Mucosa of stomach (tissue), 1 donor: ENCODE measurements around the gene TIAM2.
"Not testable (repeated sequence)": the region's sequence is repeated elsewhere in the genome, so short reads cannot be mapped to it uniquely, and the experiment has no call there.

Experiments
- H3K27me3 ChIP-seq: one replicate; pipeline ENCODE4 v1.7.0; 2013; ENCODE audit warnings: mild to moderate bottlenecking, low read length; ENCODE audit not compliant: control insufficient read depth, insufficient read depth
- H3K36me3 ChIP-seq: one replicate; pipeline ENCODE4 v1.7.0; 2013; ENCODE audit warnings: low read length; ENCODE audit not compliant: control insufficient read depth, insufficient read depth
- H3K4me1 ChIP-seq: one replicate; pipeline ENCODE4 v1.7.0; 2013; ENCODE audit warnings: mild to moderate bottlenecking, low read length; ENCODE audit not compliant: control insufficient read depth, insufficient read depth
- H3K4me3 ChIP-seq: one replicate; pipeline ENCODE4 v1.7.0; 2013; ENCODE audit warnings: low read length
- H3K9ac ChIP-seq: one replicate; pipeline ENCODE4 v1.7.0; 2013; ENCODE audit warnings: mild to moderate bottlenecking, low read length, moderate library complexity
- H3K9me3 ChIP-seq: one replicate; pipeline ENCODE4 v1.7.0; 2013; ENCODE audit warnings: mild to moderate bottlenecking, low read length, moderate library complexity; ENCODE audit not compliant: control insufficient read depth
- donor health status: Pancreatic carcinoma.

TIAM2 gene

DNA sequence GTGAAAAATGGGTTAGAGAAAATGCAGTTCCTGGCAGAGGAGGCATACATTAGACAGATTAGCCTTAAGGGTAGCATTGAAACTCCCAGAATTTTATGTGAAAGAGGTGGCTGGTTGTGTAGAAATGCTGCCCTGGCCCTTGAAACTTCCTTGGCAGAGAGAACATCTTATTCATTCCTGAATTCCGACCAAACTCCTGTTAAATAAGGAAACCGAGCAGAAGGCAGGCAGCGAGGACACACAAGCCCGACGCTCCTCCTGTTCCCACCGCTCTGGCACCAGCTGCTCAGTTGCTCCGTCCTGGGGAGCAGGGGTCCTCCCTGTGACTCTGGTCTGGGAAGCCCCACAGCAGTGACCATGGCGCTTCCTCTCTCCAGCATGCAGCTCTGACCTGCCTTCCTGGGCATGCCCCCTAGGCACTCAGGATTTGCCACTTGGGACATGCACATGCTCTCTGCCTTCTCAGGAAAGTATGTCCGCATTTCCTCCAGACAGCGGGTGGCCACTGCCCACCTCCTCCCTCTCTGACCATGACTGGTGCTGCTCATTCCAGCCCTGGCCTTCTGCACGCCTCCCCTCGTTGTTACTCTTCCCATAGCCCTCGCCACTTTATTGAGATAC is 233.5 kb downstream of the TIAM2 start:
- H3K27me3 ChIP-seq, result no peaks in the 10 kb centered on the region
- no peaks in the 10 kb centered on the region for H3K4me1 ChIP-seq
- no peak overlapping the region for H3K9ac ChIP-seq
- no peaks in the 10 kb centered on the region for H3K36me3 ChIP-seq
- H3K4me3 ChIP-seq, result no peak overlapping the region
- H3K9me3 ChIP-seq, result no peaks in the 10 kb centered on the region

DNA sequence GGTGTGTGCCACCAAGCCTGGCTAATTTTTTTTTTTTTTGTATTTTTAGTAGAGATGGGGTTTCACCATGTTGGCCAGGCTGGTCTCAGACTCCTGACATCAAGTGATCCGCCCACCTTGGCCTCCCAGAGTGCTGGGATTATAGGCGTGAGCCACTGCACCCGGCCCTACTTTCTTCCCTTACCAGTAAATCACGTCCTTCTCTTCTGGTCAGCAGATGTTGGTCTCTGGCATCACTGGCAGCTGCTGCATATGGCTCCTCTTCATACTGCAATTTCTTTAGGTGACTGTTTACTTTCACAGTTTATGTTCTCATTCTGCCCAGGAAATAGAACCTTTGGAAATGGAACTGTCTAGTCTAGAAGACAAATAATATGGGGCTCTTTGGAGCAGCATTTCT is 235.9 kb downstream of the TIAM2 start:
- not testable (repeated sequence) for H3K27me3 ChIP-seq, H3K4me3 ChIP-seq, H3K36me3 ChIP-seq, H3K9me3 ChIP-seq, H3K9ac ChIP-seq, H3K4me1 ChIP-seq

DNA sequence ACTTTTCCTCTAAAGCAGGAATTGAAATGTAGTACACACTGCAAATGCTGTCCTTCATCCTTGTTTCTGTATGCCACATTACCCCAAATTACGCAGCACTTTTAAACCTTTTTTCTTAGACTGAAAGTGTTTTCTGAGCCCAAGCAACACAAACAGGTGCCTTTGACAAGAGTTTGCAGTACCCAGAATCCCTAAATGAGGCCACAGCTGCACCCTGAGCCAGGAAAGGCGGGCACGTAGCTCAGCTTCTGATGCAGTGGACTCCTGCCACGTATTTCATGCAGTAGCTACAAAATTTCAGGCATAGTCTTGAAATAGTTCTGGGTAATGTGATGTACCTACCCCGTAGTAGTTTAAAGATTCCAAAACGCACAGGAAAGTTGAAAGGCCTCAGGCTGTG is 237.7 kb downstream of the TIAM2 start:
- Histone ChIP-seq H3K4me1 (no peaks in the 10 kb centered on the region), H3K9ac (no peak overlapping the region), H3K27me3 (no peaks in the 10 kb centered on the region), H3K36me3 (no peaks in the 10 kb centered on the region), H3K9me3 (peaks cover 2% of the 10 kb centered on the region), H3K4me3 (no peak overlapping the region)

DNA sequence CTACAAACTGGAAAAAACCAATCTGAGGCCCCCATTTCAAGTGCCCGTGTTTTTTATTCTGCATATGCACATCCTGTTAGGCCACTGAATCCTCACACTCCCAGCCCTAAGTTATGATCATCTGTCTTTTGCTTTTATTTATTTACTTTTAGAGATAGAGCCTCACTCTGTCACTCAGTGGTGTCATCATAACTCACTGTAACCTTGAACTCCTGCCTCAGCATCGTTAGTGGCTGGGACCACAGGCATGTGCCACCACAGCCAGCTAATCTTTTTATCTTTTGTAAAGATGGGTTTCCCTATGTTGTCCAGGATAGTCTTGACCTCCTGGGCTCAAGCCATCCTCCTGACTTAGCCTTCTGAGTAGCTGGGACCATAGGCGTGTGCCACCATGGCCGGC is 239.1 kb downstream of the TIAM2 start:
- H3K36me3 ChIP-seq, result no peaks in the 10 kb centered on the region
- no peak overlapping the region for H3K9ac ChIP-seq
- no peaks in the 10 kb centered on the region for H3K27me3 ChIP-seq
- peaks cover 4% of the 10 kb centered on the region for H3K9me3 ChIP-seq
- no peak overlapping the region for H3K4me3 ChIP-seq
- H3K4me1 ChIP-seq, result no peaks in the 10 kb centered on the region

DNA sequence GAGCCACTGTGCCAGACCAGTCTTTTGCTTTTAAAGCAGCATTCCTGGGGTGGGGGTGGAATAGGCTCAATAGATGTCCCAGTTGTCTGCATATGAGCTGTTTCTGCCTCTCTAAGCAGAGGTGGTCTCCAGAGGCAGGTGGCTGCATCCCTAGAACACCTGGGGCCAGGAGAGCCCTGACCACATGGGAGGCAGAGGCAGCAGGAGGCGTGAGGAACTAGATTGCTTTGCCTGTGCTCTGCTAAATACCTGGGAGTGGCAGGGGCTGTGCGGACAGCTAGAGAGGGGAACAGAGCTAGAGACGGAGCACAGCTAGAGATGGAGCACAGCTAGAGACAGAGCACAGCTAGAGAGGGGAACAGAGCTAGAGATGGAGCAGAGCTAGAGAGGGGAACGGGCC is 239.6 kb downstream of the TIAM2 start:
- Histone ChIP-seq H3K36me3 (no peaks in the 10 kb centered on the region), H3K27me3 (no peaks in the 10 kb centered on the region), H3K4me3 (no peak overlapping the region), H3K9me3 (peaks cover 4% of the 10 kb centered on the region), H3K9ac (no peak overlapping the region), H3K4me1 (no peaks in the 10 kb centered on the region)

DNA sequence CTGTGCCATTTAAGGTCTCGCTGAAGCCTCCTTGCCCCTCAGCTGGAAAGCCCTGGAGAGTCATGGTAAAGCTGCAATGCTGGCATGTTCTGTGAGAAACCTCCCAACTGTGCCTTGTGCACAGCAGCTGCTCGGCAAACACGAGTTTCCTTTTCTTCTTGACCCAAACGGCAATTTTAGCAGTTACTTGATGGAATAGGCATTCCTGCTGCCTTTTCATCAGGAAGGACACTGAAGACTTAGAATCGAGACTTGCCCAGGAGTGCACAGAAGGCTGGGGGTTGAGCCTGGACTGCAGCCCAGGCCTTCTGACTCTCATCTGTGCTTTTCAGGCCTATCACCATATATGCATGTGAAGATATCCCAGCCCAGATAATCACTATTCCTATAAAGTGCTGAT is 240.0 kb downstream of the TIAM2 start:
- Histone ChIP-seq H3K4me1 (no peaks in the 10 kb centered on the region), H3K9ac (no peak overlapping the region), H3K27me3 (no peaks in the 10 kb centered on the region), H3K9me3 (peaks cover 4% of the 10 kb centered on the region), H3K36me3 (no peaks in the 10 kb centered on the region), H3K4me3 (no peak overlapping the region)

DNA sequence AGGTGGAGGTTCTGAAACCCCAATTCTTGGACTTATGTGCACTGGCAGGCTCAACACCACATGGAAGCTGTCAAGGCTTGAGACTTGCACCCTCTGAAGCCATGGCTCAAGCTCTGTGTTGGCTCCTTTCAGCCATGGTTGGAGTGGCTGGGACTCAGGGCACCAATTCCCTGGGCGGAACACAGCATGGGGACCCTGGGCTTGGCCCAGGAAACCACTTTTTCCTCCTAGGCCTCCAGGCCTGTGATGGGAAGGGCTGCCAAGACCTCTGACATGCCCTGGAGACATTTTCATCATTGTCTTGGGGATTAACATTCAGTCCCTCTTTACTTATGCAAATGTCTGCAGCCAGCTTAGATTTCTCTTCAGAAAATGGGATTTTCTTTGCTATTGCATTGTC is 242.5 kb downstream of the TIAM2 start:
- Histone ChIP-seq H3K4me1 (no peaks in the 10 kb centered on the region), H3K4me3 (no peak overlapping the region), H3K9ac (no peak overlapping the region), H3K36me3 (no peaks in the 10 kb centered on the region), H3K27me3 (no peaks in the 10 kb centered on the region), H3K9me3 (peaks cover 4% of the 10 kb centered on the region)

DNA sequence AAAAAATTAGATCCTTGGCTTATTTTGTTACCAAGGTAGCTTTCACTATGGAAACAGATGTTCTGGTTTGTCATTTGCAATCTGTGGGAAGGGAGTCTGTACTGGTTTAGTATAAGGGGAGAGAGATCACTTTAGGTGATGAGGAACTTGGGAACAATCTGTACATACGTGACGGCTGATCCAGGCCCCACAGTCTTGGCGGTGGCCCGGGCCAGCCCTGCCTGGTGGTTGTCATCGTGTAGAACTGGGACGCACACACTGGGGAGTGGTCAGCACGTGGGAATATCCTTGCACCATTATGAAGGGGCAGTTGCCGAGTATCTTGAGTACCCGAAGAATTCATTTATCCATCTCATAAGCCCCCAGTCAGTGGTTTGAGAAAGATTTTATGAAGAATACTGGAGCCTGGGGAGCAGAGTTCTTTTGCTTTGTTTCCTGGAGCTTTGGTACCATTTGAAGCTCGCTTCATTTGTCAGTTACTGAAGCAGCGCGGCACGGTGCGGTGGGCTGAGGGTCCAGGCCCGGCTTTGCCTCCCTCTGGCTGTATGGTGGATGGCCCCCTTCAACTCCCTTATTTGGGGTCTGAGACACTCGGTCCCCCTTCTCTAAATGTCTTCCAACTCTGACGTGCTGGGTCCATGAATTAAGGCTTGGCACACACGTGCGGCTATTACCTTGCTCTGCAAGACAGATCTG is 245.9 kb downstream of the TIAM2 start:
- H3K36me3 ChIP-seq, result no peaks in the 10 kb centered on the region
- H3K4me3 ChIP-seq, result no peak overlapping the region
- peaks cover 4% of the 10 kb centered on the region for H3K9me3 ChIP-seq
- no peaks in the 10 kb centered on the region for H3K27me3 ChIP-seq
- no peak overlapping the region for H3K9ac ChIP-seq
- H3K4me1 ChIP-seq, result no peaks in the 10 kb centered on the region

DNA sequence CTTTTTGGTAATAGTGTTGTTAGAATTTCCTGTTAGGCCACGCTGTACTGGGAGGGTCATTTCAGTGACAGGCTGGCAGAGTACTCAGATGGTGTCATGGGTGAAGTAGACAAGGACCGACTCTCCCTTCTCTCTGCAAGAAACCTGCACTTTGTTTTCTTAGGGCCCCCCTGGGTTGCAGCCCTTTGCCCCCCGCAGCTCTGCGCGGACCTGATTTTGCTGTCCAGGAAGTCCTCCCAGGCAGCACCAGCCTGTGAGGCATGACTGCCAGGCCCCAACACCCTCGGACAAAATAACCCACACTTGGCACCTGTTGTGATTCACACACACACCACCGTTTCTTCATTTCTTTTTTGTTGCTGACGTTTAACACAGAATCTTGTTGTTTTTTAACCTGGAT is 246.9 kb downstream of the TIAM2 start:
- Histone ChIP-seq H3K36me3 (no peaks in the 10 kb centered on the region), H3K9ac (no peak overlapping the region)

DNA sequence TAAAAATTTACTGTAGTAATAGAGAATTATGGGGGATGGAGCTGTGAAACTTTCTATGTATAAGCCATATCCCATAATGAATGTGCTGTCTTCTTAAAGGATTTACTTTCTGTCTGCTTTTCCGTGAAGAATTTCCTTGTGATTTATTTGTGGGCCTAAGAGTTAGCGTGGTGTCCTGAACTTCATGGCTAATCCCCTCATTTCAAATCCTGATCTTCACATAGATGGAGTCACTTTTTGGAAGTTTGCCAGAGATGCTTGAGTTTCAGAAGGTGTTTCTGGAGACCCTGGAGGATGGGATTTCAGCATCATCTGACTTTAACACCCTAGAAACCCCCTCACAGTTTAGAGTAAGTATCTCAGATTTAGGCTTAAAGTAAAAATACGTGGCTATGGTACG is 249.3 kb downstream of the TIAM2 start:
- no peaks in the 10 kb centered on the region for H3K9me3 ChIP-seq
- H3K4me1 ChIP-seq, result no peaks in the 10 kb centered on the region
- H3K36me3 ChIP-seq, result no peaks in the 10 kb centered on the region
- H3K27me3 ChIP-seq, result no peaks in the 10 kb centered on the region
- H3K9ac ChIP-seq, result no peak overlapping the region
- H3K4me3 ChIP-seq, result no peak overlapping the region

More for the DNA sequence above, 246.9 kb downstream of the TIAM2 start:
- Histone ChIP-seq H3K27me3 (no peaks in the 10 kb centered on the region), H3K4me1 (no peaks in the 10 kb centered on the region), H3K9me3 (peaks cover 4% of the 10 kb centered on the region), H3K4me3 (no peak overlapping the region)

DNA sequence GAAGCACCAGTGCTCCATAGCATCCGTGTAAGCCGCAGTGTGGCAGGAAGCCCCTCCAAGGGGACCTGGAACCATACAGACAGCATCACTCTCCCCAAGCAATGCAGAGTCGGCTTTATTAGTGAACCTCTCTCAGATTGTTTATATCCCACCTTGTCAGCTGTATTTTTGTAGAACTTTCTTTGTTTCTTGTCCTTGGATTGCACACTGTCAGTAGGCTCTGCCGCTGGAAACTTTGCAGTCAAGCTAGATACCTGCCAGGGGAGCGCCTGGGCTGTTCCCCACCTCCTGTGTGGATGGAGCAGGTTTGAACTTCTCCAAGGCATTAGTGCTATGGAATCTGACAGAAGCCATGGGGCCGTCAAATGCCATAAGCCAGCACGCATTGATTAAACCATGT is 250.1 kb downstream of the TIAM2 start:
- Histone ChIP-seq H3K4me1 (no peaks in the 10 kb centered on the region), H3K27me3 (no peaks in the 10 kb centered on the region), H3K4me3 (no peak overlapping the region), H3K9ac (no peak overlapping the region), H3K9me3 (no peaks in the 10 kb centered on the region), H3K36me3 (no peaks in the 10 kb centered on the region)

DNA sequence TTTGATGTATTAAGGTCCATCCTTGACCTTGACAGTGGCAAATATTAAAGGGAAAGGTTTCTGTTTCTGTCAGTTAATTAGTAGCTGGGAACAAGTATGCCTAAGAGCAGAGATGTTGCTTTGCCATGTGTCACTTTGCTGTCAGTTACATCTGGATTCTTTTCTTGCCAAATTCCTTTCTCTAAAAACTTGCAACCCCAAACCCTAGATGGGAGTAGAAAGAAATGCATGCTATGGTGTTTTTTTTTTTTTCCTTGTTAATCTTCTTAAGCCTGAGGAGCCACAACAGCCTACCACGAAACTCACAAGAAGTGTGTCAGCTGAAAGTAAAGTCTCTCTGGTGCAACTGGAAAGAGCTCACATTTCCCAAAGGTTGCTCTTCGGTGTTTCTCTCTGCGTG is 250.7 kb downstream of the TIAM2 start:
- no peaks in the 10 kb centered on the region for H3K4me1 ChIP-seq
- H3K27me3 ChIP-seq, result no peaks in the 10 kb centered on the region
- no peaks in the 10 kb centered on the region for H3K36me3 ChIP-seq
- no peaks in the 10 kb centered on the region for H3K9me3 ChIP-seq
- no peak overlapping the region for H3K4me3 ChIP-seq
- H3K9ac ChIP-seq, result no peak overlapping the region

DNA sequence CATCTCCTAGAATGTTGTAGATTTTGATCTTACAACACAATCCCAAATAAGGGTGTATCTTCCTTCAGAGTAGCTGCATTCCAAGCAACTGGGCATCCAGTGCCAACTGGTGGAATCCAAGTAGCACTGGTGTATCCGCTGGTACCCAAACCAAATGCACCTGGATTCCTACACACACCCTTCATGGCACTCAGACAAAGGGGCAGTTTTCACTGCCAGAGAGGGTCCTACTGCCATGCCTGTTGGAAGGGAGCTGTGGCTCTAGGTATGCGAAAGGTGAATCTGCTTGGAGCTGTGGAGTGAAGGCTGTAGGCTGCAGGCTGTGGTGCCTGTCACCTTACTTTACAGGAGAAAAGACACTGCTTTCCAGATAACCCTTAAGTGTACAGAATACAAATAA is 251.7 kb downstream of the TIAM2 start:
- no peaks in the 10 kb centered on the region for H3K4me1 ChIP-seq

More for the DNA sequence above, 251.7 kb downstream of the TIAM2 start:
- H3K9me3 ChIP-seq, result no peaks in the 10 kb centered on the region
- H3K27me3 ChIP-seq, result no peaks in the 10 kb centered on the region
- no peak overlapping the region for H3K9ac ChIP-seq
- no peaks in the 10 kb centered on the region for H3K36me3 ChIP-seq
- no peak overlapping the region for H3K4me3 ChIP-seq
